Suprapubic skin (tissue), 4 donors: ENCODE measurements around the gene TTYH2. TPM values are rescaled to one million over a fixed set of nuclear protein-coding genes. Genes with fewer than 3 reads are reported as not detected.
A peak's percentile ranks its signal among the peaks of the same experiment; 100 is the strongest.

Experiments
- DNase-seq, 2 donors: peaks; one replicate each; pipeline ENCODE4 v3.0.0-alpha.2; 2019; ENCODE audit warnings: low spot score in 2 of 2
- H3K27ac ChIP-seq: fragments of 200-600 bp; sonication (generic); one replicate; pipeline ENCODE4 v1.5.1; 2019
- H3K27me3 ChIP-seq: fragments of 200-600 bp; sonication (generic); one replicate; pipeline ENCODE4 v1.5.1; 2019
- H3K36me3 ChIP-seq: fragments of 200-600 bp; sonication (generic); one replicate; pipeline ENCODE4 v1.5.1; 2019
- H3K4me1 ChIP-seq: fragments of 200-600 bp; sonication (generic); one replicate; pipeline ENCODE4 v1.5.1; 2019
- H3K4me3 ChIP-seq: fragments of 200-600 bp; sonication (generic); one replicate; pipeline ENCODE4 v1.5.1; 2019; ENCODE audit warnings: mild to moderate bottlenecking
- H3K9me3 ChIP-seq: fragments of 200-600 bp; sonication (generic); one replicate; pipeline ENCODE4 v1.5.1; 2019
- CTCF ChIP-seq, 2 donors: fragments of 200-600 bp in 1 of 2; fragments of 450-650 bp in 1 of 2; sonication (generic) in 1 of 2; IDR thresholded peaks; one replicate each; pipeline ENCODE4 v1.5.1; 2016 to 2019; ENCODE audit warnings: antibody characterized with exemption in 2 of 2, mild to moderate bottlenecking in 1 of 2, moderate library complexity in 1 of 2
- EP300 ChIP-seq: sonication (generic); formaldehyde crosslinking; IDR thresholded peaks from one replicate; pipeline ENCODE4 v1.6.1; 2017; ENCODE audit warnings: antibody characterized with exemption
- POLR2A ChIP-seq, 2 donors: fragments of 450-650 bp; IDR thresholded peaks; one replicate each; pipeline ENCODE4 v1.6.1; 2017; ENCODE audit warnings: antibody characterized with exemption in 2 of 2, mild to moderate bottlenecking in 2 of 2, moderate library complexity in 2 of 2
- POLR2AphosphoS5 ChIP-seq, 3 donors: sonication (generic); formaldehyde crosslinking; IDR thresholded peaks; one replicate each; pipeline ENCODE4 v1.6.1; 2017; ENCODE audit warnings: antibody characterized with exemption in 3 of 3
- WGBS: methylation state at CpG from one replicate; pipeline ENCODE4 v1.1.5; 2018; 5-methylcytosine and 5-hydroxymethylcytosine counted together
- total RNA-seq, 4 donors: library from RNA; depleted of rRNA; stranded (reverse); fragments of >200 nt; gene quantifications; one replicate each; pipeline ENCODE4 v1.1.0, GENCODE V29; 2016

The TTYH2 gene
- total RNA-seq, 4 donors from 2014 or later = 5.7 to 12.0 (median 8.2) TPM

GRCh38 chr17:74170924-74171323 is 42.4 kb upstream of the TTYH2 start:
- no peaks in the 10 kb centered on the region for H3K4me1 ChIP-seq
- 68% methylated on average over 1 of the region's 1 CpG for WGBS

GRCh38 chr17:74172700-74173099 is 40.7 kb upstream of the TTYH2 start:
- Histone ChIP-seq H3K27me3 (peaks cover 25% of the 10 kb centered on the region), H3K4me1 (no peaks in the 10 kb centered on the region), H3K4me3 (no peak overlapping the region), H3K36me3 (no peaks in the 10 kb centered on the region), H3K9me3 (no peaks in the 10 kb centered on the region), H3K27ac (no peak overlapping the region)
- WGBS = 46% methylated on average over 3 of the region's 3 CpGs
- no peak for DNase-seq
- TF ChIP-seq POLR2AphosphoS5 (IDR thresholded peaks at IDR 0.05) (no peak), POLR2A (IDR thresholded peaks at IDR 0.05) (no peak), EP300 (no peak), CTCF (IDR thresholded peaks at IDR 0.05) (no peak)

More at GRCh38 chr17:74170924-74171323, 42.4 kb upstream of the TTYH2 start:
- Histone ChIP-seq H3K27me3 (peaks cover 20% of the 10 kb centered on the region), H3K27ac (no peak overlapping the region), H3K36me3 (no peaks in the 10 kb centered on the region), H3K4me3 (no peak overlapping the region), H3K9me3 (no peaks in the 10 kb centered on the region)
- TF ChIP-seq POLR2A (IDR thresholded peaks at IDR 0.05) = no peak
- TF ChIP-seq POLR2AphosphoS5 (IDR thresholded peaks at IDR 0.05) = no peak
- TF ChIP-seq CTCF (IDR thresholded peaks at IDR 0.05) = no peak
- no peak for TF ChIP-seq EP300
- no peak for DNase-seq

- Histone ChIP-seq H3K27ac (no peak overlapping the region), H3K36me3 (no peaks in the 10 kb centered on the region), H3K9me3 (no peaks in the 10 kb centered on the region), H3K4me3 (no peak overlapping the region), H3K4me1 (no peaks in the 10 kb centered on the region), H3K27me3 (peaks cover 34% of the 10 kb centered on the region)
- WGBS = 35% methylated on average over 10 of the region's 10 CpGs
- TF ChIP-seq EP300 (no peak), POLR2A (IDR thresholded peaks at IDR 0.05) (no peak), POLR2AphosphoS5 (IDR thresholded peaks at IDR 0.05) (no peak), CTCF (IDR thresholded peaks at IDR 0.05) (peak; percentile 73 to 86)
- DNase-seq = no peak
Observed at GRCh38 chr17:74176546-74177001, 36.8 kb upstream of the TTYH2 start.

- Histone ChIP-seq H3K4me1 (no peaks in the 10 kb centered on the region), H3K9me3 (no peaks in the 10 kb centered on the region), H3K27ac (no peak overlapping the region), H3K36me3 (no peaks in the 10 kb centered on the region), H3K4me3 (no peak overlapping the region), H3K27me3 (peaks cover 39% of the 10 kb centered on the region)
- 0% methylated on average over 1 of the region's 1 CpG for WGBS
- TF ChIP-seq POLR2A (IDR thresholded peaks at IDR 0.05) (no peak), CTCF (IDR thresholded peaks at IDR 0.05) (no peak), EP300 (no peak), POLR2AphosphoS5 (IDR thresholded peaks at IDR 0.05) (no peak)
- DNase-seq = no peak
Observed at GRCh38 chr17:74177018-74177450, 36.3 kb upstream of the TTYH2 start.

GRCh38 chr17:74179576-74179975 is 33.8 kb upstream of the TTYH2 start:
- H3K27ac ChIP-seq = no peak overlapping the region
- H3K36me3 ChIP-seq = no peaks in the 10 kb centered on the region
- no peak for DNase-seq
- no peak overlapping the region for H3K4me3 ChIP-seq
- H3K4me1 ChIP-seq = no peaks in the 10 kb centered on the region
- no peaks in the 10 kb centered on the region for H3K9me3 ChIP-seq
- TF ChIP-seq EP300 (no peak), CTCF (IDR thresholded peaks at IDR 0.05) (no peak), POLR2AphosphoS5 (IDR thresholded peaks at IDR 0.05) (no peak), POLR2A (IDR thresholded peaks at IDR 0.05) (no peak)
- WGBS = 73% methylated on average over 4 of the region's 4 CpGs
- peaks cover 50% of the 10 kb centered on the region for H3K27me3 ChIP-seq
